HG02943 (cell line): Measurements from ENCODE around the gene RGS18.
"Not testable (repeated sequence)": the region's sequence is repeated elsewhere in the genome, so short reads cannot be mapped to it uniquely, and the experiment has no call there.

Source experiments
- ATAC-seq: cut with Tn5 transposase; IDR thresholded peaks from one replicate; pipeline ENCODE4 v1.9.1; 2021; ENCODE audit warnings: mild to moderate bottlenecking, low read depth, moderate library complexity; ENCODE audit not compliant: unreplicated experiment

The RGS18 gene

DNA sequence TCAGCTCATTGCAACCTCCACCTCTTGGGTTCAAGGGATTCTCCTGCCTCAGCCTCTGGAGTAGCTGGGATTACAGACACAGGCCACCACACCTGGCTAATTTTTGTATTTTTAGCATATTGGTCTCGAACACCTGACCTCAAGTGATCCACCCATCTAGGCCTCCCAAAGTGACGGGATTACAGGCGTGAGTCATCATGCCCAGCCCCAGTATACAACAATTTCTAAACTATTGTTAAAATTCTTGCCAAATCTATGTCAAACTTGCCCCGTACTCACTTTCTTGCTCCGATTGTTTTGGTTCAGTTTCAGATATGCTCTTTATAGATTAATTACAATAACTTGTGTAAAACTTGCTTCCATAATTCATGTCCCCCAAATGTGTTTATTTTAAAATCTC, 4.1 kb downstream of the RGS18 start:
- no peak for ATAC-seq

DNA sequence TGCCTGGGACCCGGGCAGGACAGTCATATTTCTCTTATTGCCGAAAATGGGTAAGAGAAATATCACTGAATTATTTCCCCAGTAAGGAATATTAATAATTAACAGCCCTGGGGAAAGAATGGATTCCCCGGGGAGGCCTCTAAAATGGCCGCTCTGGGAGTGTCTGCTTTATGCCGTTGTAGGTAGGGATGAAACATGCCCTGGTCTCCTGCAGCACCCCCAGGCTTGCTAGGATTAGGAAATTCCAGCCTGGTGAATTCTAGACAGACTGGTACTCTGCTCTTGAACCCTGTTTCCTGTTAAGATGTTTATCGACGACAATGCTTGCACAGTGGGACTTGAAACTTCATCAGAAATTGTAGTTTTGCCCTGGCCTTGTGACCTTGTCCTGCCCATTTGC, 6.7 kb downstream of the RGS18 start:
- ATAC-seq = not testable (repeated sequence)

DNA sequence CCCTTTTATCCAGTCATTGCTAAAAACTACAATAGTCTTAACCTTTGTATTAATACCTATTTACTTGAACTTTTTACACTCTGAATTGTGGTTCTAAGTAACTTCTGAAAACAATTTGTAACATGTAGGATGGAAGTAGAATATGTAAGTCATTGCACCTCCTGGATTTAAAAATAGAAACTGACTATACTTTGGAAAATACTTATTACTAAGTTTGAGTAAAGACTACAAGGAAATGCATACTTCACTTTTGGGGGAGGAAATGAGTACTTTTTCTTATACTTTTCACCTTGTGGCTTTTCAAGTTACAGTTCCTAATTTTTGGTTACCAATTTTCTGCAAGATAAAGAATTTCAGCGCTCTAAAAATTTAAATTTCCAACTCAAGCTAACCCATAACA, 8.7 kb downstream of the RGS18 start:
- no peak for ATAC-seq

DNA sequence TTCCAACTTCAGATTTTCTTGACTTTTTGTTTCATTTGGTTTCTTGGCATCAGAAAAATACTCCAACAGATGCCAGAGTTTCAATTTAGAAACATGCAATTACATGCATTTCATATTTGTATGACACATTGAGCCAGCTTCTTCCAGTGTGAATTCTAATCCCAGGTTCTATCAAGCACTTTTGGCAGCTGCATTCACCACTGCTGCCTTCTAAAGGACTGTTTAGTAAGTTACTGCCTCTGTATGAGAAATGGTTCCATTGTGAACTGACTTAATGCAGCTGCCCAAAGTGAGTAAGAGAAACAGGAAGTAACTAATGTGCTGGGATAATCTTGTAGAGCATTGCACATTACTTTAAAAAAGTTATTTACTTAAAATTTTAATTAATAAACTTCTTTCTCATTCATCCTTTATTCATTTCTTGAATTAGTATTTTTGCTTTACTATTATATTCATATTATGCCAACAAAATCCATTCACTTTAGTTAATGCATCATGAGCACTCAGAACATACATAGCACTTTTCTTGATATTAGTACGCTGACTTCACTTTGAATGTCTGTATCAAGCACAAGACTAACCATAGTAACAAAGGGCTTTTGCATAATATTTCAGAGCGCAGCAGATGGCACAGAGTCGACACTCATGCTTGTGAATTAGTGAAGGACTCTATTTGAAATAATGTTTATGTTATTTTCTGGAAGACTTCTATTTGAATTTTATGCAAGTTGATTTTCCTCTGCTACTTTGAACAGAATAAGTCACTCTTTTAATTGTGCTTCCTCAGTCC, 9.8 kb downstream of the RGS18 start:
- ATAC-seq = no peak

DNA sequence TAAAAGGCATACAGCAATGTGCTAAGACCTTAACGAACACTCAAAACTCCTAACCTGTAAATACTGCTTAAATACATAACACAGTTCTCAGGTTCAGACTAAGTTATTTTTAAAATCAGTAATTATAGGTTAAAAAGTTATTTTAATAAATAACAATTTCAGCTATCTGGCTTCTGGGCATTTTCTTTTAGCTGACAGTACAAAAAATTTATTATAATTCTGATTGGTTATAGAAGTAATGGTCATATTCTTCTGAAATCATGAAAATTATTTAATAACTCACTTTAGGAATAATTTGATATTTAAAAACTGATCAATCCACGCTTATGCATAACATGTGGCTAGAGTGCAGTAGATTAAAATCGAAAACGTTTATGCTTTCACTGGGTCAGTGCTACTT, 10.7 kb downstream of the RGS18 start:
- no peak for ATAC-seq

DNA sequence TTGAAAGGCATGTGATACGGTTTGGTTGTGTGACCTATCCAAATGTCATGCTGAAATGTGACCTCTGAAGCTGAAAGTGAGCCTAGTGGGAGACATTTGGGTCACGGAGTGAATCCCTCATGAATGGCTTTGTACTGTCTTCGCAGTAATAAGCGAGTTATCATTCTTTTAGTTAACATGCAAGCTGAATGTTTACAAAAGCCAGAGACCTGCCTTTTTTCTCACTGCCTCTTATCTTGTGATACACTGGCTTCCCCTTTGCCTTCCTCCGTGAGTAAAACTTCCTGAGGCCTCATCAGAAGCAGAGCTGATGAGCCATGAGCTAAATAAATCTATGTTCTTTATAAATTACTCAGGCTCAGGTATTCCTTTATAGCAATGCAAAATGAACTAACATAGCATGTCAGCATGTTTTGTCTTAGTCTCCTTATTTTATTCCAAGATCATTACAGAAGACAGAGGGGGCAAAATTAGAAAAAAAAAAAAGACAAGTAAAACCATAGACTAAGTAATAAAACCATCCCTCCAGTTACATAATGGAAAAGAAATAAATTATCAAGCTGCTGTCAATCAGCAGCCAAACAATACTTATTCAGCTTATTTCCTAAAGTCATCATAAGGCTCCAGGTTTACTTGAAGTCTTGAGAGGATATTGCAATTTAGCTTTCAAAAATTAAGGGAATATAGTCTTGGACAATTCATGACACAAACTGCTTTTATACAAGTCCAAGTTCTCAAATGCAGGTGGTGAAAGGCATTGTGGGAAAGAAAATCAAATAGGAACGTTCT, 12.1 kb downstream of the RGS18 start:
- ATAC-seq = no peak

DNA sequence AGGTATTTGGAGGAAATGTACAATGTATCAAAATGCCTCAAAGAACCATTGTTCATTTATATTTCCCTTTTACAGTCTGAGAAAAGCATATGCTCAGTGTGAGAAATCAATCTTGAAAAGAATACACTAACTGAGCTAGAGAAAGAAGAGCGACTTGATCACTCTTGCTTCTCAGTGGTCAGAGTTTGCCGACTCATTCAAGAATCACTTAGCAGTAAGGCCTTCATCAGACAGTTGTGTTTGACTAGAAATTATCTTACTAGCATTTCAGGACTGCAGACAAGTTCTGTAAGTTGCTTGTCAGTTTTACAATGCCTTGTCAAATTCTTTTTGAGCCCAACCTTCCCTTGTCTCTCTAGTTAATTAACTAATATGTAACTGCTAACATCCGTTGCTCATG, 12.9 kb downstream of the RGS18 start:
- no peak for ATAC-seq

DNA sequence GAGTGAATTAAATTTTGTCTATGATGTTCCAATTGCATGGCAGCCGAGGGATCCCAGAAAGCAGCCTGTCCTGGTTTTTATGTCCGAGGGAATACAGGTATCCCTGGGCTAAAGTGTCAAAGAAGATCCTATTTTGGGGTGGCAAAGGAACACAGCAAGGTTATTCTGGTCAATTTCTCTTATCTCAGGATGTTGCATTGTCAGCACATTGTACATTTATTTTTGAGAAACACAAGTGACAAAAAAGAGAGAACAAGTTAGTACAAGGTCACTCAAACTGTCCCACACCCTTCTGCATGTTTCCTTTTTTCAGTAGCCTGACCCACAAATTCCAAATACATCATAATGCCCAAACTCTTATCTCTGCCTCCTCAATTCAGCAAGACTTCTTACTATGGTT, 17.7 kb downstream of the RGS18 start:
- no peak for ATAC-seq

DNA sequence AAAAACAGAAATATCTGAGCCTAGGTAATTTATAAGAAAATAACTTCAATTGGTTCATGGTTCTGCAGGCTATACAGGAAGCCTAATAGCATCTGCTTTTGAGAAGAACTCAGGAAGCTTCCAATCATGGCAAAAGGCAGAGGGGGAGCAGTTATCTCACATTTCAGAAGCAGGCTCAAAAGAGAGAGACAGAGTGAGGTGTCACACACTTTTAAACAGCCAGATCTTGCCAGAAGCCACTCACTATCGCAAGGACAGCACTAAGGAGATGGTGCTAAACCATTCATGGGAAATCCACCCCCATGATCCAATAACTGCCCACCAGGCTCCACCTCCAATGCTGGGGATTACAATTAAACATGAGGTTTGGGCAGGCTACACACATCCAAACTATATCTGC, 25.5 kb downstream of the RGS18 start:
- ATAC-seq = no peak

DNA sequence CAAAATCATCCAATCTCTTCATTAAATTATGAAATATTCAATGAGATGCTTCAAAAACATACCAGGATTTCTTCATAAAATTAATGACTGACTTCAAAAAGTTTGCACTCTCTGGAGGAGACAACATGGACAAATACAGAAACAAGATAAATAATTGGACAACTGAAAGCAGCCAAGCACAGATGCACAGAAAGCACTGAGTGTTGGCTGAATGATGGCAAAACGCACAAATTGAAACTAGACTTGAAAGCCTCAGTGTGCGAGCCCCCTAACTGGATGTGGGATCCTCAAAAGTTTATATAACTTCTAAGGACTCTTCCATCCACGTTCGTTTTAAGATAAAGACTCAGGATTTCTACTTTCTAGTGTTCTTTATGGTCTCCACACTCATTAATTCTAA, 27.9 kb downstream of the RGS18 start:
- ATAC-seq = no peak

DNA sequence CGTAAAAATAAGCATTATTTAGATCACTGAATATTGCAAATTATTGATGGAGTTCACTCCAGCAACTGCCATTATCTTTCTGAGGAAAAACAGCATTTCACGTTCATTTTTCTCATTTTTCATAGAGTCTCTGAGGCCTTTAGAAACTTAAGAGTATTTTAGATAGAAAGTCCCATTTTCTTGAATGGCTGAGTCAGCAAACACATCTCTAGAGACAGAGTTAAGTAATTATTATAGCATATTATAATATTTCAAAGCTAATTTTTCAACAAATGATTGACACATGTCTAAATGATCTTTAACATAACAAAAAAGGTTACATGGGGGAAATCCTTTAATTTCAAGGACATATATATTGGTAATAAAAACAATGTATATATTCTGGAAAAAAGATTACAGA, 31.8 kb downstream of the RGS18 start:
- ATAC-seq = no peak

DNA sequence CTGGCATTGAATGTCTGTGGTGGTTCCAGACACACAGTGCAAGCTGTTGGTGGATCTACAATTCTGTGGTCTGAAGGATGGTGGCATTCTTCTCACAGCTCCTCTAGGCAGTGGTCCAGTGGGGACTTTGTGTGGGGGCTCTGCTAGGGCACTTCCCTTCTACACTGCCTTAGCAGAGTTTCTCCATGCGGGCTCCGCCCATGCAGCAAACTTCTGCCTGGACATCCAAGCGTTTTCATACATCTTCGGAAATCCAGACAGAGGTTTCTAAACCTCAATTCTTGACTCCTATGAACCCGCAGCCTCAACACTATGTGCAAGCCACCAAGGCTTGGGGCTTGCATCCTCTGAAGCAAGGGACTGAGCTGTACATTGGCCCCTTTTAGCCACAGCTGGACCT, 43.0 kb downstream of the RGS18 start:
- no peak for ATAC-seq

DNA sequence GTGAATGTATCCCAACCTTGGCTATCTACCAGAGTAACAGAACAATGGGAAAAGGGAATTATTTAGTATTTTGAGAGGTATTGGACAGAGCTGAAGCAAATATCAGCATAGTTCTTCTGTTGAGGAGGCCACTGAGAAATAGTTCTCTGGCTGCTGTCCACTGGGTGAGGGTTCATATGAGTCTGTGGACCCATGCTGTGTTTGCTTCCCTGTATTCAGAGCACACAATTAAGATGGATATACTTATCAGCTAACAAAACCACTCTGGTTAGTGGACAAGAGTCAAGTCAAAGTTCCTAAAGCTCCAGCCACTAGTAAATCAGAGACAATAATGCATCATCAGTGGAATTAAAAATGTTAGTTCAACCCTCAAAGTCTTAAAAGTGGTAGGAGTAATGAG, 66.1 kb downstream of the RGS18 start:
- no peak for ATAC-seq

DNA sequence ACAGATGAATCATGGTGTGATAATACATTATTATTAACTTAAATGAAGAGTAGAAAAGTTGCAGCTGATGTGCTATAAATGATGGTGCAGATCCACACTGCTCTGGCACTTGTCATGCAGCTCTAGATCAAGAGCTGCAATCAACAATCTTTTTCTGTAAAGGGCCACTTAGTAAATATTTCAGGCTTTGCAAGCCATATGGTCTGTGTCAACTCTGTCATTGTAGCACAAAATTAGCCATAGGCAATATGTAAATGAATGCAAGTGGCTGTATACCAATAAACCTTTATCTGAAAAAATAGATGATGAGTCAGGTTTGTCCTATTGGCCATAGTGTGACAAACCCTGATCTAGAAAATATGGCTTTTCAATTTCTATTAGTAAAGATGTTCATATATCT, 66.6 kb downstream of the RGS18 start:
- no peak for ATAC-seq

DNA sequence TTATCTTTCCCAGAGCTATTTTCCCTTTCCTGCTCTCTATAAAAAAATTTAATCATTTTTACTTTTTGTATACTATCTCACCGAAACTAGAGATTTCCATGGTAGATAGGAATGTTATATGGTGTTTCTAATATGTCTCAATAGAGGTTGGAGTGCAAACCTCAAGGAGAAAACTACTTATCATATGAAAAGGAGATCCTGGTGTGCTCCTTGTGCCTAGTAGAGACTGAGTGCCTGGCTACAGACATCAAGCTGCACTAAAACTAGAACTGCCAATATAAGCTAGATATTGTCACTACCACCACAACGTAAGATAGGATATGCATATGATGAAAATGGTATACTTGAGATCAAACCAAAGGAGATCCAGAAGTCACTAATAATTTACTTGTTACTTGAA, 67.0 kb downstream of the RGS18 start:
- ATAC-seq = no peak

DNA sequence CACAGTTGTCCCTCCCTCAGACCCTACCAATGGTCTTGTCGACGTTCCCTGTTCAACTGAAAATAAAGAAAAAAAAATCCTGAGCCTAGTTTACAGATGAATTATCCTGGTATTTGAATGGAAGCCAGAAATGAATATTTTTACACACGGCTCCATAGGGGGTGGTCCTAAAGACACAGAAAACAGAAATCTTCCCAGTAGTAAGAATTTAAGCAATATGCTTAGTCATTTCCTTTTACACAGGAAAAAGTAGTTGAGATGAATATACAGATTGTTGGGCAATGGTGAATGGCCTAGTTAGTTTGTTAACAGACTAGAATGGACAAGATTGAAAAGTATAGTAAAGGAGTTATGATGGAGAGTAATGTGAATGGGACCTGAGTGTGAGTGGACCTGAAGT, 67.4 kb downstream of the RGS18 start:
- ATAC-seq = no peak

DNA sequence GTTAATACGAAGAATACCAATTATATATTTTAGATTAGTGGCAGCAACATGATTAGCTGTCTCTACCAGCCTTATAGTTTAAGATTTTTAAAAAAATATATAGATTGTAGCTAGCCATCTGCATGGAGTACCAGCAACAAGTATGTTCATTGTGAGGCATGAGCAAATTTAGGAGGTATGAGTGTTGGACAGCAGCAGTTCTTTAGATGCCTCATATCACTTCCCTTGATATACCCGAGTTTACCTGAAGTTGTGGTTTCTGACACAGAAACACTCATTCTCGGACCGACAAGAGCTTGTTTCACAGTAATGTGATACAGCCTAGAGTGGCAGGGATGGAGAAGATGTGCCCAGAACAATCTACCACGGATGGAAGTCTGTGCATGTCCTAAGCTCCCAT, 69.1 kb downstream of the RGS18 start:
- ATAC-seq = no peak

DNA sequence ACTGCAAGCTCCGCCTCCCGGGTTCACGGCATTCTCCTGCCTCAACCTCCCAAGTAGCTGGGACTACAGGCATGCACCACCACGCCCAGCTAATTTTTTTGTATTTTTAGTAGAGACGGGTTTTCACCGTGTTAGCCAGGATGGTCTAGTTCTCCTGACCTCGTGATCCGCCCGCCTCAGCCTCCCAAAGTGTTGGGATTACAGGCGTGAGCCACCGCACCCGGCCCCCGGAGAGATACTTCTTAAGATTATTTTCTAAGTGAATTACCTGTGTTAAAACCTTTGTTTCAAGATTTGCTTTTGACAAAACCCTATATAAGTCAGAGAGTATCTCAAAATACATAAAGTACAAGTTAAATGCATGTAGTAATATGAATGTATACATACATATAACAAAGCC, 69.7 kb downstream of the RGS18 start:
- not testable (repeated sequence) for ATAC-seq

DNA sequence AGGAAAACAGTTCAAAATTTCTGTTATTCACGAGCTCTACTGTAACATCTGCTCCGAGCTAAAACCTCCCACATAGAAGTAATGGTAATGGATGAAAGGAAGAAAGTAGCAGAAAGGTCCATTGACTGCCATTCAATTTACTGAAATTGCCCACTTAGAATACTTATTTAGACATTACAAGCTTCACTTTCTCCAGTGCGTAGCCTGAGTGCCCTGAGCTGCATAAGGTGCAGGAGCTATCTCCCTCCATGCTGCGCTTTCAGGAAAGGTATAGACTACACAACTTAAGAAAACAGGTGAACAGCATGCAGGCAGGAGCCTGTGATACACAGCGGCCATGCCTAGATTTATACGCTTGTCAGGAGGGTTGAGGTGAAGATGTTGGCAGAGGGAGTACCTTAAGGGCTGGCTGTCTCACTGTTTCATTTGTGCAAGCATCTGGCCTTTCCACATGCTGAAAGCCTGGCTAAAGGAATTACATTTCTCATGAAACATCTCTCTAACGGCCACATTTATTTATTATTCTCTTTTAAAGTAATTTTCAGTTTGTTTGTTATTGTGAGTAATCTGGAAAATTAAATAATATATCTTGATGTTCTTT, 74.7 kb downstream of the RGS18 start:
- no peak for ATAC-seq

DNA sequence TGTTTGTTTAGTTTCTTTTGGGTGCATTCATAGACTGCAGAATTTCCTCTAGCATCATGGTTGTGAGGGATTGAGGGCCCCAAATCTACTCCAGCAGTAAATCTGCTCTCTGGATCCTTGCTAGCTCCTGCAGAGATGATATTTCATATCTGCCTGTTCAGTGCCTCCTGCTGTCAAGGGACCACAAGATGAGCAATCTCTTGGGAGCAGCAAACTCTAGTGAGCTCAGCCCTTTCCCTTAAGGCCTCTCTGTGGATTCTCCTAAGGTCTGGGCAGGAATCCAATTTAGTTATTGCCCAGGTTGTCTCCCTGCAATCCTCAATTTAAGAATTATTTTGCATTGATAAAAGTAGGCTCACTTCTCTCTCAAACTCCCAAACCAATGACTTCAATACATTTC, 76.9 kb downstream of the RGS18 start:
- ATAC-seq = no peak
